Measurements from ENCODE around the gene PCBP4.

The PCBP4 gene

DNA sequence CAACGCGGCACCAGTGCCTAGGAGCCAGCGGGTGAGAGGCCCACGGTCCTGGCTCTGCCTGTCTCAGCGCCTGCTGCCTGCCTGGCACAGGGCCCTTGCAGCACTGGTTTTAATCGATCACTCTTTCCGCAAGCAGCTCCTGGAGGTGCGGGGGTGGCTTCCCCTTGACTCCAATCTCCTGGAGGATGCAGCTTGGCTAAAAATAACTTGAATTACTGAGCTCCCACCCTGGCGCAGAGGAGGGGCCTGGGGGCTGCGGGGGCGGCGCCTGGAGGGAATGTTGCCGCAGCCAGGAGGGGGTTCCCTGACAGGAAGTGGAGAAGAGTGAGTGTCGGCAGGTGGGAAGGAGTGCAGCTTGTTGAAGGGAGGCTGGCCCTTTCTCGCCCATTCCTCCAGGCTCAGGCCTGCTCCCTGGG, 38.3 kb upstream of the PCBP4 start:
- H3K27ac ChIP-seq (ENCODE audit: low read depth in 2 of 2, low read length in 2 of 2), result no peak overlapping the region
- no peaks in the 10 kb centered on the region for H3K36me3 ChIP-seq (ENCODE audit: control insufficient read depth in 2 of 2, insufficient read depth in 2 of 2, low read length in 2 of 2)
- H3K4me3 ChIP-seq (ENCODE audit: low read length in 2 of 2), result no peak overlapping the region
- H3K9ac ChIP-seq (ENCODE audit: low read depth in 1 of 2, low read length in 2 of 2), result no peak overlapping the region
- no peaks in the 10 kb centered on the region for H3K9me3 ChIP-seq (ENCODE audit: control insufficient read depth in 2 of 2, low read length in 2 of 2)
- no peaks in the 10 kb centered on the region for H3K27me3 ChIP-seq (ENCODE audit: control insufficient read depth in 2 of 2, insufficient read depth in 2 of 2, low read length in 2 of 2)
- peaks cover 2 to 7% of the 10 kb centered on the region in 2 donors for H3K4me1 ChIP-seq (ENCODE audit: control insufficient read depth in 2 of 2, insufficient read depth in 2 of 2, low read length in 2 of 2)

DNA sequence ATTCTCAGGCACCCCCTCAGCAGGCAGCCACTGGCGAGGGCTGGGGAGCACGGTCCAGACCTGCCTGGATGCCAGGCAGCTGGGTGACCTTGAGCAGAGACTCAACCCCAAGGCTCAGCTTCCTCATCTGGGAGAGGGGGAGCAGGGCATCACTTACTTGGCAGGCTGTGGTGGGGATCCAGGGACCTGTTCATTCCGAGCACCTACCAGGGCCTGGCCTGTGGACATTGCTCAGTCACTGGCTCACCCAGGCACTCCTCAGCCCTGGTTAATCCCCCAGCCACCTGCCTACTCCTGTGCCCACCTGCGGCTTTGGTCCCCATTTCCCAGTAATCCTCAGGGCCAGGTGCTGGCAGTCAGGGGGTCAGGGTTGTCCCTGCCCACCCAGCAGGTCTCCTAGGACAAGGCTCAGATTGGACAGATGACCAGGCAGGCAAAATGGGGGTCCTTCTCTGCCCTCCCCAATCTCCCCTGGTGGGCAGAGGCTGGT, 37.7 kb upstream of the PCBP4 start:
- Histone ChIP-seq H3K27me3 (ENCODE audit: control insufficient read depth in 2 of 2, insufficient read depth in 2 of 2, low read length in 2 of 2) (no peaks in the 10 kb centered on the region), H3K9ac (ENCODE audit: low read depth in 1 of 2, low read length in 2 of 2) (no peak overlapping the region), H3K36me3 (ENCODE audit: control insufficient read depth in 2 of 2, insufficient read depth in 2 of 2, low read length in 2 of 2) (no peaks in the 10 kb centered on the region), H3K4me3 (ENCODE audit: low read length in 2 of 2) (no peak overlapping the region), H3K9me3 (ENCODE audit: control insufficient read depth in 2 of 2, low read length in 2 of 2) (no peaks in the 10 kb centered on the region), H3K27ac (ENCODE audit: low read depth in 2 of 2, low read length in 2 of 2) (no peak overlapping the region), H3K4me1 (ENCODE audit: control insufficient read depth in 2 of 2, insufficient read depth in 2 of 2, low read length in 2 of 2) (peaks cover 2 to 7% of the 10 kb centered on the region in 2 donors)

DNA sequence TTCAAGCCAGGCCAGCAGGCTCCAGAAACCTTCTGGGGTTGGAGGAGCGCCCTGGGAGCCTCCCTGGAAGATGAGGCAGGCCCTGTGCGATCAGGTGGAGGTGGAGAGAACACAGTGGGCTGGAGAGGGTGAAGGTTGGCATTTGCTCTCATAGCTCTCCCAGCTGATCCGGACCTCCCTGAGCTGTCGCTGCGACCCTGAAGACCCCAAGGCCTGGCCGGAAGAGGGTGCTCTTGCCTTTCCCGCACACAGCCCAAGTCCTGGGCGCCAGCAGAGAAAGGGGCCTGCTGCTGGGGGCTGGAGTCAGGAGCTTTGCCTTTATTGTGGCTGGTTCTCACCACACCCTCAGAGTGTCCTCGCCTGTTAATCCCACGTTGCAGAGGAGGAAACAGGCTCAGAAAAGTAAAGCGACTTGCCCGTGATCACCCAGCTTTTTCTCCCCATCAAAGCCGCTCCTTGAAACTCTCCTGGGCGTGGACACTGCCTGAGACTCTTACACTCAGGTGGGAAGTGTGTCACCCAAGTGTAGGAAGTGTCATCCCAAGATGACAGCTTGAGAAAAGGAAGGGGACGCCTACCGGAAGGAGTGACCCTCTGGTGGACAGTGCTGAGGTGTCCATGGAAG, 37.0 kb upstream of the PCBP4 start:
- H3K4me3 ChIP-seq (ENCODE audit: low read length in 2 of 2), result no peak overlapping the region
- H3K9ac ChIP-seq (ENCODE audit: low read depth in 1 of 2, low read length in 2 of 2), result no peak overlapping the region
- H3K27me3 ChIP-seq (ENCODE audit: control insufficient read depth in 2 of 2, insufficient read depth in 2 of 2, low read length in 2 of 2), result no peaks in the 10 kb centered on the region
- H3K36me3 ChIP-seq (ENCODE audit: control insufficient read depth in 2 of 2, insufficient read depth in 2 of 2, low read length in 2 of 2), result no peaks in the 10 kb centered on the region
- peaks cover 2 to 7% of the 10 kb centered on the region in 2 donors for H3K4me1 ChIP-seq (ENCODE audit: control insufficient read depth in 2 of 2, insufficient read depth in 2 of 2, low read length in 2 of 2)
- H3K9me3 ChIP-seq (ENCODE audit: control insufficient read depth in 2 of 2, low read length in 2 of 2), result no peaks in the 10 kb centered on the region
- H3K27ac ChIP-seq (ENCODE audit: low read depth in 2 of 2, low read length in 2 of 2), result no peak overlapping the region

DNA sequence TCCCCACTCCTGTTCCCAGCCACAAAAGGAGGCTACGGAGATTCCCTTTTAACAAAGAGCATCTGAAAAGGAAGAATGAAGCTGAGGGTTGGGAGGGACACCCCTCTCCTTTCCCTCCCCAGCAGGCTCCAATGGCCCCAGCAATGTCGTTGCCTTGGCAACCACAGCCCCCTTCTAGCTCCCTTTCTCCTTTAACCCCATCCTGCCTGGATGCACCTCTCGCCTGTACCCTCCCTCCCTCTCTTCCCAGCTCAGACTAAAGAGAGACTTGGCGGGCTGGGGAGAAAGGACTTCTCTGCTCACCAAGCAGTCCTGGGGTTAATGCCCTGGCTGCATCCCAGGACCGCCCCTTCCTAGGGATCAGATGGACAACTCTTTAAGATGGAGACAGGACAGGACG, 35.5 kb upstream of the PCBP4 start:
- no peaks in the 10 kb centered on the region for H3K27me3 ChIP-seq (ENCODE audit: control insufficient read depth in 2 of 2, insufficient read depth in 2 of 2, low read length in 2 of 2)
- H3K4me3 ChIP-seq (ENCODE audit: low read length in 2 of 2), result no peak overlapping the region
- H3K4me1 ChIP-seq (ENCODE audit: control insufficient read depth in 2 of 2, insufficient read depth in 2 of 2, low read length in 2 of 2), result peaks cover 2 to 7% of the 10 kb centered on the region in 2 donors
- no peaks in the 10 kb centered on the region for H3K36me3 ChIP-seq (ENCODE audit: control insufficient read depth in 2 of 2, insufficient read depth in 2 of 2, low read length in 2 of 2)
- H3K9ac ChIP-seq (ENCODE audit: low read depth in 1 of 2, low read length in 2 of 2), result no peak overlapping the region
- H3K27ac ChIP-seq (ENCODE audit: low read depth in 2 of 2, low read length in 2 of 2), result no peak overlapping the region
- no peaks in the 10 kb centered on the region for H3K9me3 ChIP-seq (ENCODE audit: control insufficient read depth in 2 of 2, low read length in 2 of 2)

DNA sequence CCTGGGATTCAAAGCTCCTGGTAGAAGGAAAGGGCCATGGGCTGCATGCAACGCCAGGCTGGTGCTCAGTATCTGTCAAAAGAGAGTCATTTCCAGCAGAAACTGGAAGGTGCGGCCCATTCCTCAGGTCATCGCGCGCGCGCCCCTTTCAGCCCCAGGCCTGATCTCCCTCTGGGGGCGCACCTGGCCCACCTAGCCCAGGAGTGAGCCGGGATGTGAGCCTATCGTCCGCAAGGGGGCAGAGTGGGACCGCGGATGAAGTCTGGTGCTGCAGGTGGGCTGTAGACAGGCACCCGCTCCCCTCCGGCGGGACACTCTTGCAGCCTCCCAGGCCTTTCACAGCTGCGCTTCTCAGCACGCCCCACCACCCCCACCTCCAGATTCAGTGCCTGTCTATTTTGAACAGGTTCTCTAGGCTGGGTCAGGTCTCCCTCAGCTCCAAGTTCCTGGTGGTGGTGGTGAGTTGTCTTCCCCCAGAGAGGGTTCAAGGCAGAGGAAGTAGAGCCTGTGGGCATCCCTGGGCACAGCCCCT, 34.3 kb upstream of the PCBP4 start:
- no peaks in the 10 kb centered on the region for H3K9me3 ChIP-seq (ENCODE audit: control insufficient read depth in 2 of 2, low read length in 2 of 2)
- H3K36me3 ChIP-seq (ENCODE audit: control insufficient read depth in 2 of 2, insufficient read depth in 2 of 2, low read length in 2 of 2), result no peaks in the 10 kb centered on the region
- no peak overlapping the region for H3K9ac ChIP-seq (ENCODE audit: low read depth in 1 of 2, low read length in 2 of 2)
- H3K27me3 ChIP-seq (ENCODE audit: control insufficient read depth in 2 of 2, insufficient read depth in 2 of 2, low read length in 2 of 2), result no peaks in the 10 kb centered on the region
- H3K4me3 ChIP-seq (ENCODE audit: low read length in 2 of 2), result no peak overlapping the region
- no peak overlapping the region for H3K27ac ChIP-seq (ENCODE audit: low read depth in 2 of 2, low read length in 2 of 2)
- H3K4me1 ChIP-seq (ENCODE audit: control insufficient read depth in 2 of 2, insufficient read depth in 2 of 2, low read length in 2 of 2), result peaks cover 2 to 7% of the 10 kb centered on the region in 2 donors

DNA sequence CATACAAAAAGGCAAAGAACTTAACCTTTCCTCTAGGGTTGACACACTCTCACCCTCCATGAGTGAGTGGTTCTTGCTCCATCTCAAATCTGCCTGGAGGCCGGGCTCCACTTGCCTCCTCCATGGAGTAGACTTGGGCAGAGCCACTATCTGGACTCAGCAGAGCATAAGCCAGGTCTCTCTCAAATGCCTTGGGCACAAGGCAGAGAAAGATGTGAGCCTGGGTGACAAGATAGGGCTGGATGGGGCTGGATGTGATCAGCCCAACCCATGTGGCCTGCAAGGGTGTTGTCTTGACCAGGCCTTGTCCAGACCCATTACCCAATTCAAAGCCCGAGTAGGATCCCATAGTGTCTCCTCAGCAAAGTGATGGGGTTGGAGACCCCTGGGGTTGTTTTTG, 32.6 kb upstream of the PCBP4 start:
- no peak overlapping the region for H3K27ac ChIP-seq (ENCODE audit: low read depth in 2 of 2, low read length in 2 of 2)
- H3K9me3 ChIP-seq (ENCODE audit: control insufficient read depth in 2 of 2, low read length in 2 of 2), result no peaks in the 10 kb centered on the region
- peaks cover 6 to 8% of the 10 kb centered on the region in 2 donors for H3K4me1 ChIP-seq (ENCODE audit: control insufficient read depth in 2 of 2, insufficient read depth in 2 of 2, low read length in 2 of 2)
- no peak overlapping the region for H3K4me3 ChIP-seq (ENCODE audit: low read length in 2 of 2)
- no peaks in the 10 kb centered on the region for H3K27me3 ChIP-seq (ENCODE audit: control insufficient read depth in 2 of 2, insufficient read depth in 2 of 2, low read length in 2 of 2)
- peaks cover 0 to under 1% of the 10 kb centered on the region in 2 donors for H3K36me3 ChIP-seq (ENCODE audit: control insufficient read depth in 2 of 2, insufficient read depth in 2 of 2, low read length in 2 of 2)
- no peak overlapping the region for H3K9ac ChIP-seq (ENCODE audit: low read depth in 1 of 2, low read length in 2 of 2)

DNA sequence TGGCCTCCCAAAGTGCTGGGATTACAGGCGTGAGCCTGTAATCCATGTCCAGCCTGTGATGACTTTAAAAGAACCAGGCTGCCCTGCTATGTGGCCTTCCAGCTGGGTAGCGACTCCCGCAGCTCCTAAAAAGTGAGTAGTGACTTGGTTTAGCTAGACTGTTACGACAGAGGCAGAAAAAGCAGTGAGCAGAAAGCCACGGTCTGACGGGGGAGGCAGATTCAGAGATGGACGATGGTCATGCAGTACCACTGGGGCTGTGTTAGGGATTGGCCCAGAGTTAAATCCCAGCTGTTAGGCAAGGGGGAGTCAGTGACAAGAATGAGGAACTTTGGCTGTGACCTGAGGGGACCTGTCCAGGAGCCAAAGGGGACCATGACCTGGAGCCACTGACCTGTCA, 31.5 kb upstream of the PCBP4 start:
- Histone ChIP-seq H3K27ac (ENCODE audit: low read depth in 2 of 2, low read length in 2 of 2) (no peak overlapping the region), H3K9ac (ENCODE audit: low read depth in 1 of 2, low read length in 2 of 2) (no peak overlapping the region), H3K9me3 (ENCODE audit: control insufficient read depth in 2 of 2, low read length in 2 of 2) (no peaks in the 10 kb centered on the region), H3K4me1 (ENCODE audit: control insufficient read depth in 2 of 2, insufficient read depth in 2 of 2, low read length in 2 of 2) (peaks cover 13% of the 10 kb centered on the region in 2 donors), H3K36me3 (ENCODE audit: control insufficient read depth in 2 of 2, insufficient read depth in 2 of 2, low read length in 2 of 2) (peaks cover 9 to 11% of the 10 kb centered on the region in 2 donors), H3K27me3 (ENCODE audit: control insufficient read depth in 2 of 2, insufficient read depth in 2 of 2, low read length in 2 of 2) (no peaks in the 10 kb centered on the region), H3K4me3 (ENCODE audit: low read length in 2 of 2) (no peak overlapping the region)

DNA sequence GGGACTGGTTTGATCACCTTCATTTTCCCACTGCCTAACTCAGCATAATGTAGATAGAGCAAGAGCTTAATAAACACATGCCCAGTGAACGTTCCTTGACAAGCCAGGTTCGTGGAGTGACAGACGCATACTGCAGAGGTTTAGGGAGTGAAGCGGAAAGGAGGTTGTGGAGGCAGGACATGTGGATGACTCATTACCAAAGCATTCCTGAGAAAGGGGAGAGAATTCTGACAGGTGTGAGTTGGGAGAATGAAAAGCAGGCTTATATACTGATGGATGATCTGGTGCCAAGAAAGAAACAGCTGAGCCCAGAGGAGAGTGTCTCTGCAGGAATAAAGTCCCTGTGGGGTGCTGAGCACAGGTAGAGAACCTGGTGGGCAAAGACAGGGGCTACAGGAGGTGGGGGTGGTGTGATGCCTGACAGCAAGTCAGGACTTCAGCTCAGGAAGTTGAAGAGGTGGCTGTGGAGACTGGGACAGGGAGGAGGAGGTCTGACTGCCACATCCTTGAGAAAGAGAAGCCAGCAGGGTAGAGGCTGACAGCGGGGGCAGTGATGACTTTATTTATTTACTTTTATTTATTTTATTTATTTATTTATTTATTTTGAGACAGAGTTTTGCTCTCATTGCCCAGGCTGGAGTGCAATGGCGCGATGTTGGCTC, 30.8 kb upstream of the PCBP4 start:
- H3K4me3 ChIP-seq (ENCODE audit: low read length in 2 of 2), result no peak overlapping the region
- H3K9me3 ChIP-seq (ENCODE audit: control insufficient read depth in 2 of 2, low read length in 2 of 2), result no peaks in the 10 kb centered on the region

DNA sequence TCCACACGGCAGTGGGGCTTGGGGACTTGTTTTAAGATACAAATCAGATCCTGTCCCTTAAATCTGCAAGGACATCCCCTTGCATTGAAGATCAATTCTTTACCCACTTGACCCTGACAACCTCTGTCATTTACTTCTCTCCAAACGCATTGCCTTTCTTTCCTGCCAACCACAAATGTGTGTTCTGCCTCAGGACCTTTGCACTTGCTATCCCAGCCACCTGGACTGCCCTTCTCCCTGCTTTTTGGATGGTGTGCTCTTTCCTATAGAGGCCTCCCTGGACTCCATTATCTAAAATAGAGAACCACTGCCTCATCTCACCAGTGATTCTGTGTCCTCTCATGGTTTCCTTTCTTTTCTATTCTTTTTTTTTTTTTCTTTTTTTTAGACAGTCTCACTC, 29.9 kb upstream of the PCBP4 start:
- Histone ChIP-seq H3K9ac (ENCODE audit: low read depth in 1 of 2, low read length in 2 of 2) (no peak overlapping the region), H3K4me3 (ENCODE audit: low read length in 2 of 2) (no peak overlapping the region), H3K4me1 (ENCODE audit: control insufficient read depth in 2 of 2, insufficient read depth in 2 of 2, low read length in 2 of 2) (peaks cover 13% of the 10 kb centered on the region in 2 donors), H3K27me3 (ENCODE audit: control insufficient read depth in 2 of 2, insufficient read depth in 2 of 2, low read length in 2 of 2) (no peaks in the 10 kb centered on the region), H3K9me3 (ENCODE audit: control insufficient read depth in 2 of 2, low read length in 2 of 2) (no peaks in the 10 kb centered on the region), H3K36me3 (ENCODE audit: control insufficient read depth in 2 of 2, insufficient read depth in 2 of 2, low read length in 2 of 2) (peaks cover 15 to 18% of the 10 kb centered on the region in 2 donors), H3K27ac (ENCODE audit: low read depth in 2 of 2, low read length in 2 of 2) (no peak overlapping the region)

More for the DNA sequence above, 30.8 kb upstream of the PCBP4 start:
- H3K4me1 ChIP-seq (ENCODE audit: control insufficient read depth in 2 of 2, insufficient read depth in 2 of 2, low read length in 2 of 2), result peaks cover 13% of the 10 kb centered on the region in 2 donors
- no peaks in the 10 kb centered on the region for H3K27me3 ChIP-seq (ENCODE audit: control insufficient read depth in 2 of 2, insufficient read depth in 2 of 2, low read length in 2 of 2)
- peaks cover 11 to 14% of the 10 kb centered on the region in 2 donors for H3K36me3 ChIP-seq (ENCODE audit: control insufficient read depth in 2 of 2, insufficient read depth in 2 of 2, low read length in 2 of 2)
- H3K27ac ChIP-seq (ENCODE audit: low read depth in 2 of 2, low read length in 2 of 2), result no peak overlapping the region
- H3K9ac ChIP-seq (ENCODE audit: low read depth in 1 of 2, low read length in 2 of 2), result no peak overlapping the region
